ENCODE data around the gene SGMS1. TPM values are rescaled to one million over a fixed set of nuclear protein-coding genes. Genes with fewer than 3 reads are reported as not detected.

The SGMS1 gene
- total and polyA plus RNA-seq, 8 donors = 47.0 to 58.1 (median 54.0) TPM

- DNase-seq (no peak), ATAC-seq (no peak)
These were observed 319.1 kb downstream of the SGMS1 start for GRCh38 chr10:50304660-50305059.

GRCh38 chr10:50299948-50300669 lies 323.6 kb downstream of the SGMS1 start:
- H3K9me3 ChIP-seq = peaks cover 0 to 6% of the 10 kb centered on the region in 2 donors
- intact Hi-C loops (cut with DNase I) = no loop called here
- no peaks in the 10 kb centered on the region for H3K36me3 ChIP-seq
- H3K27ac ChIP-seq = no peak overlapping the region
- no peaks in the 10 kb centered on the region for H3K4me1 ChIP-seq
- H3K4me3 ChIP-seq = no peak overlapping the region
- H3K27me3 ChIP-seq = no peaks in the 10 kb centered on the region
- TF ChIP-seq CTCF (IDR thresholded peaks at IDR 0.05) = no peak
- ATAC-seq (no peak), DNase-seq (no peak)

More at GRCh38 chr10:50304660-50305059, 319.1 kb downstream of the SGMS1 start:
- TF ChIP-seq CTCF (IDR thresholded peaks at IDR 0.05) = no peak
- H3K4me3 ChIP-seq = no peak overlapping the region
- no peaks in the 10 kb centered on the region for H3K27me3 ChIP-seq
- intact Hi-C loops (cut with DNase I) = no loop called here
- H3K36me3 ChIP-seq = peaks cover 0 to 32% of the 10 kb centered on the region in 2 donors
- H3K4me1 ChIP-seq = no peaks in the 10 kb centered on the region
- H3K9me3 ChIP-seq = no peaks in the 10 kb centered on the region
- H3K27ac ChIP-seq = no peak overlapping the region

GRCh38 chr10:50295367-50295766 lies 328.4 kb downstream of the SGMS1 start:
- no peak for TF ChIP-seq CTCF (IDR thresholded peaks at IDR 0.05)
- ATAC-seq (no peak), DNase-seq (no peak)
- Histone ChIP-seq H3K9me3 (peaks cover 0 to 6% of the 10 kb centered on the region in 2 donors), H3K27me3 (no peaks in the 10 kb centered on the region), H3K4me3 (no peak overlapping the region), H3K36me3 (no peaks in the 10 kb centered on the region), H3K27ac (no peak overlapping the region), H3K4me1 (no peaks in the 10 kb centered on the region)
- intact Hi-C loops (cut with DNase I) = no loop called here

- no peak overlapping the region for H3K27ac ChIP-seq
- no peaks in the 10 kb centered on the region for H3K36me3 ChIP-seq
- no peak overlapping the region for H3K4me3 ChIP-seq
- no peaks in the 10 kb centered on the region for H3K4me1 ChIP-seq
- DNase-seq = no peak
- H3K27me3 ChIP-seq = no peaks in the 10 kb centered on the region
- intact Hi-C loops (cut with DNase I) = no loop called here
- TF ChIP-seq CTCF (IDR thresholded peaks at IDR 0.05) = no peak
- ATAC-seq = no peak
- peaks cover 0 to 6% of the 10 kb centered on the region in 2 donors for H3K9me3 ChIP-seq
These were observed 329.2 kb downstream of the SGMS1 start for GRCh38 chr10:50294582-50294981.

GRCh38 chr10:50293513-50294313 lies 330.0 kb downstream of the SGMS1 start:
- Histone ChIP-seq H3K36me3 (no peaks in the 10 kb centered on the region), H3K27ac (no peak overlapping the region), H3K27me3 (no peaks in the 10 kb centered on the region), H3K4me3 (no peak overlapping the region), H3K9me3 (peaks cover 0 to 6% of the 10 kb centered on the region in 2 donors), H3K4me1 (no peaks in the 10 kb centered on the region)
- TF ChIP-seq CTCF (IDR thresholded peaks at IDR 0.05) = no peak
- ATAC-seq (no peak), DNase-seq (no peak)
- intact Hi-C loops (cut with DNase I) = no loop called here
